Thoracic aorta (tissue), 2 donors: ENCODE measurements around the gene ACSL1. TPM values are rescaled to one million over a fixed set of nuclear protein-coding genes. Genes with fewer than 3 reads are reported as not detected.

Source experiments
- ATAC-seq: fragments of 150-250 bp; one replicate; pipeline ENCODE4 v1.8.0; 2017; ENCODE audit warnings: low read depth; ENCODE audit not compliant: insufficient number of reproducible peaks, low FRiP score
- DNase-seq: peaks from one replicate; pipeline ENCODE4 v3.0.0-alpha.2; 2020; ENCODE audit warnings: low spot score
- H3K27ac ChIP-seq, 2 donors: fragments of 200-600 bp; sonication (generic); 1 replicate in 1 of 2; 2 replicates in 1 of 2; pipeline ENCODE4 v1.5.1; 2016; ENCODE audit warnings: mild to moderate bottlenecking in 2 of 2, moderate library complexity in 2 of 2
- H3K27me3 ChIP-seq: fragments of 200-600 bp; sonication (generic); replicated peaks from 2 replicates; pipeline ENCODE4 v1.6.0; 2016; ENCODE audit warnings: mild to moderate bottlenecking; ENCODE audit not compliant: insufficient read depth
- H3K36me3 ChIP-seq: fragments of 200-600 bp; sonication (generic); one replicate; pipeline ENCODE4 v1.5.1; 2016
- H3K4me1 ChIP-seq, 2 donors: fragments of 200-600 bp; sonication (generic); 1 replicate in 1 of 2; 2 replicates in 1 of 2; pipeline versions ENCODE4 v1.5.1 to v1.6.0; 2016; ENCODE audit warnings: low read depth in 2 of 2, mild to moderate bottlenecking in 1 of 2; ENCODE audit not compliant: control insufficient read depth in 1 of 2
- H3K4me3 ChIP-seq: fragments of 200-600 bp; sonication (generic); 2 replicates; pipeline ENCODE4 v1.5.1; 2016; ENCODE audit warnings: mild to moderate bottlenecking
- H3K9me3 ChIP-seq: fragments of 200-600 bp; sonication (generic); 2 replicates; pipeline ENCODE4 v1.5.1; 2016
- CTCF ChIP-seq: fragments of 200-600 bp; sonication (generic); IDR thresholded peaks from one replicate; pipeline ENCODE4 v1.5.1; 2019; ENCODE audit warnings: antibody characterized with exemption
- total RNA-seq, 2 donors: library from RNA; depleted of rRNA; stranded (reverse); fragments of >200 nt; gene quantifications; one replicate each; pipeline versions ENCODE4 v1.1.0 to v1.2.3, GENCODE V29; 2016

ACSL1 gene
- total RNA-seq, 2 donors from 2014 or later, result 90.4 to 155 TPM

GRCh38 chr4:184715526-184715925 lies 110.2 kb downstream of the ACSL1 start:
- H3K27me3 ChIP-seq, result no peaks in the 10 kb centered on the region
- ATAC-seq (no peak), DNase-seq (no peak)
- peaks cover 0 to 5% of the 10 kb centered on the region in 2 donors for H3K4me1 ChIP-seq
- no peak for TF ChIP-seq CTCF
- no peak overlapping the region for H3K27ac ChIP-seq
- H3K4me3 ChIP-seq, result no peak overlapping the region
- no peaks in the 10 kb centered on the region for H3K36me3 ChIP-seq
- H3K9me3 ChIP-seq, result no peaks in the 10 kb centered on the region

- Histone ChIP-seq H3K36me3 (no peaks in the 10 kb centered on the region), H3K27me3 (no peaks in the 10 kb centered on the region), H3K4me3 (no peak overlapping the region), H3K4me1 (peaks cover 0 to 5% of the 10 kb centered on the region in 2 donors), H3K27ac (no peak overlapping the region), H3K9me3 (no peaks in the 10 kb centered on the region)
- DNase-seq, result no peak
- no peak for ATAC-seq
- TF ChIP-seq CTCF, result no peak
Measured at GRCh38 chr4:184713887-184714286, 111.9 kb downstream of the ACSL1 start.

- Histone ChIP-seq H3K36me3 (no peaks in the 10 kb centered on the region), H3K27me3 (no peaks in the 10 kb centered on the region), H3K4me3 (no peak overlapping the region), H3K9me3 (no peaks in the 10 kb centered on the region), H3K4me1 (peaks cover 0 to 5% of the 10 kb centered on the region in 2 donors), H3K27ac (no peak overlapping the region)
- no peak for ATAC-seq
- TF ChIP-seq CTCF, result no peak
- no peak for DNase-seq
Measured at GRCh38 chr4:184712322-184712721, 113.4 kb downstream of the ACSL1 start.

GRCh38 chr4:184706453-184706852 lies 119.3 kb downstream of the ACSL1 start:
- H3K4me1 ChIP-seq, result no peaks in the 10 kb centered on the region
- no peaks in the 10 kb centered on the region for H3K27me3 ChIP-seq
- no peak for ATAC-seq
- no peak for DNase-seq
- H3K27ac ChIP-seq, result no peak overlapping the region
- TF ChIP-seq CTCF, result no peak
- H3K4me3 ChIP-seq, result no peak overlapping the region
- H3K36me3 ChIP-seq, result no peaks in the 10 kb centered on the region
- H3K9me3 ChIP-seq, result no peaks in the 10 kb centered on the region

GRCh38 chr4:184705692-184706091 lies 120.1 kb downstream of the ACSL1 start:
- no peaks in the 10 kb centered on the region for H3K4me1 ChIP-seq
- no peak for TF ChIP-seq CTCF
- H3K36me3 ChIP-seq, result no peaks in the 10 kb centered on the region
- H3K9me3 ChIP-seq, result no peaks in the 10 kb centered on the region
- ATAC-seq (no peak), DNase-seq (no peak)
- H3K27me3 ChIP-seq, result no peaks in the 10 kb centered on the region
- no peak overlapping the region for H3K27ac ChIP-seq
- no peak overlapping the region for H3K4me3 ChIP-seq

Other genes with a start within 250 kb of the ACSL1 start
- gene CASP3, start 176.5 kb downstream of the ACSL1 start, total RNA-seq, result 10 to 100 TPM; 11.4 to 17.5 TPM
- gene PRIMPOL, start 176.2 kb downstream of the ACSL1 start, total RNA-seq, result 10 to 100 TPM; 23.6 to 35.7 TPM
- gene CENPU, start 91.9 kb downstream of the ACSL1 start, total RNA-seq, result 1 to 10 TPM; 1.4 to 2.0 TPM
- gene HELT, start 192.5 kb upstream of the ACSL1 start, total RNA-seq, result not detected